ENCODE data around the gene CEP126.
"Not testable (repeated sequence)": the region's sequence is repeated elsewhere in the genome, so short reads cannot be mapped to it uniquely, and the experiment has no call there.

CEP126 gene

DNA sequence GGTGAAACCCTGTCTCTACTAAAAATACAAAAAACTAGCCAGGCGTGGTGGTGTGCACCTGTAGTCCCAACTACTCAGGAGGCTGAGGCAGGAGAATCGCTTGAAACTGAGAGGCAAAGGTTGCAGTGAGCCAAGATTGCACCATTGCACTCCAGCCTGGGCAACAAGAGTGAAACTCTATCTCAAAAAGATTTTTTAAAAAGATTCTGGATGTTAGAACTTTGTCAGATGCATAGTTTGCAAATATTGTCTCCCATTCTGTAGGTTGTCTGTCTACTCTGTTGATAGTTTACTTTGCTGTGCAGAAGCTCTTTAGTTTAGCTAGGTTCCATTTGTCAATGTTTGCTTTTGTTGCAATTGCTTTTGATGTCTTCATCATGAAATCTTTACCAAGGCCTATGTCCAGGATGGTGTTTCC, 79.3 kb downstream of the CEP126 start:
- H2BK12ac ChIP-seq (ENCODE audit: low read length); H3K18ac ChIP-seq (ENCODE audit: low read length); H3K9ac ChIP-seq (ENCODE audit: low read depth, low read length, poor library complexity); H4K8ac ChIP-seq (ENCODE audit: low read depth, low read length); H2AK5ac ChIP-seq (ENCODE audit: low read depth, low read length); H3K23ac ChIP-seq (ENCODE audit: low read depth, low read length, poor library complexity); H3K4me3 ChIP-seq (ENCODE audit: low read length in 2 of 2); H4K91ac ChIP-seq (ENCODE audit: low read depth, low read length, poor library complexity); H3K36me3 ChIP-seq (replicated peaks in 1 of 2; ENCODE audit: control insufficient read depth in 2 of 2, insufficient read depth in 2 of 2, low read length in 2 of 2); H3K4me2 ChIP-seq (ENCODE audit: insufficient read depth, low read length, poor library complexity, severe bottlenecking); H2BK5ac ChIP-seq (ENCODE audit: low read length); H2BK120ac ChIP-seq (ENCODE audit: low read depth, low read length); H3K14ac ChIP-seq (ENCODE audit: low read length); H3K27ac ChIP-seq (replicated peaks; ENCODE audit: low read length); H2BK15ac ChIP-seq (ENCODE audit: low read length); H3K79me1 ChIP-seq (ENCODE audit: low read depth, low read length); DNase-seq (ENCODE audit: low spot score); H3K4ac ChIP-seq (ENCODE audit: low read length); H2AFZ ChIP-seq (ENCODE audit: low read length); H3K27me3 ChIP-seq (ENCODE audit: control insufficient read depth in 3 of 3, insufficient read depth in 3 of 3, low read depth in 1 of 3, low read length in 3 of 3); H3K9me3 ChIP-seq (replicated peaks in 1 of 2; ENCODE audit: control insufficient read depth in 2 of 2, insufficient read depth in 1 of 2, low read depth in 1 of 2, low read length in 2 of 2); H3K4me1 ChIP-seq (ENCODE audit: control insufficient read depth in 2 of 2, insufficient read depth in 1 of 2, low read depth in 1 of 2, low read length in 2 of 2): not testable (repeated sequence)
- WGBS, 2 donors (ENCODE audit: extremely low coverage in 2 of 2, insufficient read length in 2 of 2, insufficient replicate concordance in 1 of 2): no CpG with 5 or more reads among the region's 2 CpGs

DNA sequence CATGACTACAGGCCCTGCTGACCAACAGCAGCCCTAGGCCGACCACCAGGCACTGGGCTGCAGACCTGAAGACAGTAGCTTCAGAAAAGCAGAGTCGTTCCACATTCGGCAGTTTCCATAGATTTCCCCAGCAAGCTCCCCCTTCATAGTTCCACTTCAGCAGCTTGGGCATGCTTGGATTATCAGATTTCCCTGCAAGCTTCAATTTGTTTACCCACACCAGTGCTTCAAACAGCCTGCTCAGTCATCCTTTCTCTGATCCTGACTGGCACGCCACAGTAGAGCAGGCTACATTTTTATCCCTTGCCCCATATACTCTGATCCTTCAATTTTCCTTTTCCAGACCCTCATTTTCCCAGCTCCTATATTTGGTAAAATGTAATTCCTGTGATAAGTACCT, 81.3 kb downstream of the CEP126 start:
- H3K23ac ChIP-seq (ENCODE audit: low read depth, low read length, poor library complexity): no peak overlapping the region
- H3K27me3 ChIP-seq (ENCODE audit: control insufficient read depth in 3 of 3, insufficient read depth in 3 of 3, low read depth in 1 of 3, low read length in 3 of 3): no peaks in the 10 kb centered on the region
- no peak overlapping the region for H2BK5ac ChIP-seq (ENCODE audit: low read length)
- no peak overlapping the region for H2BK120ac ChIP-seq (ENCODE audit: low read depth, low read length)
- H2BK15ac ChIP-seq (ENCODE audit: low read length): no peak overlapping the region
- no CpG with 5 or more reads among the region's 4 CpGs for WGBS, 2 donors (ENCODE audit: extremely low coverage in 2 of 2, insufficient read length in 2 of 2, insufficient replicate concordance in 1 of 2)
- H2AK5ac ChIP-seq (ENCODE audit: low read depth, low read length): no peak overlapping the region
- H3K14ac ChIP-seq (ENCODE audit: low read length): peak overlapping the region; percentile 32
- no peak overlapping the region for H2AFZ ChIP-seq (ENCODE audit: low read length)
- H2BK12ac ChIP-seq (ENCODE audit: low read length): no peak overlapping the region
- no peak overlapping the region for H3K4me3 ChIP-seq (ENCODE audit: low read length in 2 of 2)
- no peak overlapping the region for H3K27ac ChIP-seq (replicated peaks; ENCODE audit: low read length)
- no peaks in the 10 kb centered on the region for H3K4me1 ChIP-seq (ENCODE audit: control insufficient read depth in 2 of 2, insufficient read depth in 1 of 2, low read depth in 1 of 2, low read length in 2 of 2)
- H3K9ac ChIP-seq (ENCODE audit: low read depth, low read length, poor library complexity): no peak overlapping the region
- no peak overlapping the region for H4K8ac ChIP-seq (ENCODE audit: low read depth, low read length)
- H3K36me3 ChIP-seq (replicated peaks in 1 of 2; ENCODE audit: control insufficient read depth in 2 of 2, insufficient read depth in 2 of 2, low read length in 2 of 2): no peaks in the 10 kb centered on the region
- no peaks in the 10 kb centered on the region for H3K9me3 ChIP-seq (replicated peaks in 1 of 2; ENCODE audit: control insufficient read depth in 2 of 2, insufficient read depth in 1 of 2, low read depth in 1 of 2, low read length in 2 of 2)
- H3K4me2 ChIP-seq (ENCODE audit: insufficient read depth, low read length, poor library complexity, severe bottlenecking): no peak overlapping the region
- DNase-seq (ENCODE audit: low spot score): no peak
- no peak overlapping the region for H4K91ac ChIP-seq (ENCODE audit: low read depth, low read length, poor library complexity)
- H3K79me1 ChIP-seq (ENCODE audit: low read depth, low read length): no peaks in the 10 kb centered on the region
- H3K4ac ChIP-seq (ENCODE audit: low read length): no peak overlapping the region
- H3K18ac ChIP-seq (ENCODE audit: low read length): no peak overlapping the region

DNA sequence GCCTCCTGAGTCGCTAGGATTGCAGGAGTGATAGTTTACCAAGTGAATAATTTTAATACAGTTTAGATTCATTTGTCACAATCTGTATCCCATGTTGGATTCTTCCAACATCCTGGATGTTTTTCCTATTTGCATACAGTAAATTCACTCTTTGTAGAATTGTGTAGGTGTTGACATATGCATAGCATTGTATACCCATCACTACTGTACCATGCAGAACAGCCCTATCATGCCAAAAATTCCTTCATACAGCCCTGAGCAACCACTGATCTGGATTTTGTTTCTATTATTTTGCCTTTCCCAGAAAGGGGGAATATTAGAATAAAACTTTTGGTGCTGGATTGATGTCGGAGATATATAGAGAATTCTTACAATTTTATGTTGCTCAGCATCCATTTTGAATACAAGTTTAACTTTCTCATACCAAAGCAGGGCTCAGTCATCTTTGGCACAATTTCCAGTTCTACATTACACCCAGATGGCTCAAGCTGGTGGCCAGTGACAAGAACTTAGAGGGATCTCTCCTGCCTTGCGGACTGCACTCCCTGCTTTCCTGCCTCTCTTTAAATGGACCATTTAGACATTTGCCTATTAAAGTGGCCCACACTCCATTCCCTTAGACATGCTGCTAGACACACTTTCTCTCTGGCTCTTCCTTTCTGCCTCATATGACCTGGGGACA, 87.0 kb downstream of the CEP126 start:
- no peak overlapping the region for H2AK5ac ChIP-seq (ENCODE audit: low read depth, low read length)
- no peak overlapping the region for H3K14ac ChIP-seq (ENCODE audit: low read length)
- no peaks in the 10 kb centered on the region for H3K36me3 ChIP-seq (replicated peaks in 1 of 2; ENCODE audit: control insufficient read depth in 2 of 2, insufficient read depth in 2 of 2, low read length in 2 of 2)
- no peak overlapping the region for H2BK15ac ChIP-seq (ENCODE audit: low read length)
- H2BK120ac ChIP-seq (ENCODE audit: low read depth, low read length): no peak overlapping the region
- no peak overlapping the region for H3K27ac ChIP-seq (replicated peaks; ENCODE audit: low read length)
- H3K4me2 ChIP-seq (ENCODE audit: insufficient read depth, low read length, poor library complexity, severe bottlenecking): no peak overlapping the region
- no peak overlapping the region for H3K4me3 ChIP-seq (ENCODE audit: low read length in 2 of 2)
- H3K4ac ChIP-seq (ENCODE audit: low read length): no peak overlapping the region
- H3K23ac ChIP-seq (ENCODE audit: low read depth, low read length, poor library complexity): no peak overlapping the region
- no peaks in the 10 kb centered on the region for H3K27me3 ChIP-seq (ENCODE audit: control insufficient read depth in 3 of 3, insufficient read depth in 3 of 3, low read depth in 1 of 3, low read length in 3 of 3)
- no peak overlapping the region for H4K8ac ChIP-seq (ENCODE audit: low read depth, low read length)
- no peak overlapping the region for H2BK12ac ChIP-seq (ENCODE audit: low read length)
- H3K18ac ChIP-seq (ENCODE audit: low read length): no peak overlapping the region
- no peak overlapping the region for H2BK5ac ChIP-seq (ENCODE audit: low read length)
- H2AFZ ChIP-seq (ENCODE audit: low read length): no peak overlapping the region
- DNase-seq (ENCODE audit: low spot score): no peak
- WGBS, 2 donors (ENCODE audit: extremely low coverage in 2 of 2, insufficient read length in 2 of 2, insufficient replicate concordance in 1 of 2): no CpG with 5 or more reads among the region's 3 CpGs
- H3K9me3 ChIP-seq (replicated peaks in 1 of 2; ENCODE audit: control insufficient read depth in 2 of 2, insufficient read depth in 1 of 2, low read depth in 1 of 2, low read length in 2 of 2): no peaks in the 10 kb centered on the region
- no peak overlapping the region for H3K9ac ChIP-seq (ENCODE audit: low read depth, low read length, poor library complexity)
- no peak overlapping the region for H4K91ac ChIP-seq (ENCODE audit: low read depth, low read length, poor library complexity)
- no peaks in the 10 kb centered on the region for H3K4me1 ChIP-seq (ENCODE audit: control insufficient read depth in 2 of 2, insufficient read depth in 1 of 2, low read depth in 1 of 2, low read length in 2 of 2)
- H3K79me1 ChIP-seq (ENCODE audit: low read depth, low read length): no peaks in the 10 kb centered on the region

DNA sequence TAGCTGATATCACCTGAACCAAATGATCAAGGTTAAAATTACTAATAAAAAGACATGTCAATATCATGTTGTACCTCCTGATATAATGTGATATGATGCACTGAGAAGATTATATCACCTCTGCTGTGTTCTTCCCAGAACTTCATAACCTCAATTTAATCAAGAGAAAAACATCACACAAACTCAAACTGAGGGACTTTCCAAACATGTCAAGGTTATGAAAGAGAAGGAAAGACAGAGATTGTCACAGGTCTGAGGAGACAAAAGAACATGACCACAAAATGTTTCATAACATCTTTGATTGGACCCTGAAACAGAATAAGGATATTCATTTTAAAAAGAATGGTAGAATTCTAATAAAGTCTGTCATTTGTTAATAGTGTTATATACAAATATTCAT, 89.4 kb downstream of the CEP126 start:
- Histone ChIP-seq H3K27ac (replicated peaks; ENCODE audit: low read length) (no peak overlapping the region), H3K4me3 (ENCODE audit: low read length in 2 of 2) (no peak overlapping the region), H3K14ac (ENCODE audit: low read length) (no peak overlapping the region), H2AK5ac (ENCODE audit: low read depth, low read length) (no peak overlapping the region), H4K91ac (ENCODE audit: low read depth, low read length, poor library complexity) (no peak overlapping the region), H3K23ac (ENCODE audit: low read depth, low read length, poor library complexity) (no peak overlapping the region), H3K18ac (ENCODE audit: low read length) (no peak overlapping the region), H3K27me3 (ENCODE audit: control insufficient read depth in 3 of 3, insufficient read depth in 3 of 3, low read depth in 1 of 3, low read length in 3 of 3) (no peaks in the 10 kb centered on the region), H4K8ac (ENCODE audit: low read depth, low read length) (no peak overlapping the region), H3K9ac (ENCODE audit: low read depth, low read length, poor library complexity) (no peak overlapping the region), H2BK12ac (ENCODE audit: low read length) (no peak overlapping the region), H3K36me3 (replicated peaks in 1 of 2; ENCODE audit: control insufficient read depth in 2 of 2, insufficient read depth in 2 of 2, low read length in 2 of 2) (no peaks in the 10 kb centered on the region), H3K4ac (ENCODE audit: low read length) (no peak overlapping the region), H3K4me1 (ENCODE audit: control insufficient read depth in 2 of 2, insufficient read depth in 1 of 2, low read depth in 1 of 2, low read length in 2 of 2) (no peaks in the 10 kb centered on the region), H2BK15ac (ENCODE audit: low read length) (no peak overlapping the region), H3K9me3 (replicated peaks in 1 of 2; ENCODE audit: control insufficient read depth in 2 of 2, insufficient read depth in 1 of 2, low read depth in 1 of 2, low read length in 2 of 2) (no peaks in the 10 kb centered on the region), H2BK5ac (ENCODE audit: low read length) (no peak overlapping the region), H3K79me1 (ENCODE audit: low read depth, low read length) (no peaks in the 10 kb centered on the region), H3K4me2 (ENCODE audit: insufficient read depth, low read length, poor library complexity, severe bottlenecking) (no peak overlapping the region), H2AFZ (ENCODE audit: low read length) (no peak overlapping the region), H2BK120ac (ENCODE audit: low read depth, low read length) (no peak overlapping the region)
- DNase-seq (ENCODE audit: low spot score): no peak

Measured in neuronal stem cell (in vitro differentiated cells).